ENCODE measurements around the gene STX16. TPM values are rescaled to one million over a fixed set of nuclear protein-coding genes. Genes with fewer than 3 reads are reported as not detected.

The STX16 gene
- polyA plus RNA-seq, 3 donors, result 15.6 to 165 (median 27.4) TPM

DNA sequence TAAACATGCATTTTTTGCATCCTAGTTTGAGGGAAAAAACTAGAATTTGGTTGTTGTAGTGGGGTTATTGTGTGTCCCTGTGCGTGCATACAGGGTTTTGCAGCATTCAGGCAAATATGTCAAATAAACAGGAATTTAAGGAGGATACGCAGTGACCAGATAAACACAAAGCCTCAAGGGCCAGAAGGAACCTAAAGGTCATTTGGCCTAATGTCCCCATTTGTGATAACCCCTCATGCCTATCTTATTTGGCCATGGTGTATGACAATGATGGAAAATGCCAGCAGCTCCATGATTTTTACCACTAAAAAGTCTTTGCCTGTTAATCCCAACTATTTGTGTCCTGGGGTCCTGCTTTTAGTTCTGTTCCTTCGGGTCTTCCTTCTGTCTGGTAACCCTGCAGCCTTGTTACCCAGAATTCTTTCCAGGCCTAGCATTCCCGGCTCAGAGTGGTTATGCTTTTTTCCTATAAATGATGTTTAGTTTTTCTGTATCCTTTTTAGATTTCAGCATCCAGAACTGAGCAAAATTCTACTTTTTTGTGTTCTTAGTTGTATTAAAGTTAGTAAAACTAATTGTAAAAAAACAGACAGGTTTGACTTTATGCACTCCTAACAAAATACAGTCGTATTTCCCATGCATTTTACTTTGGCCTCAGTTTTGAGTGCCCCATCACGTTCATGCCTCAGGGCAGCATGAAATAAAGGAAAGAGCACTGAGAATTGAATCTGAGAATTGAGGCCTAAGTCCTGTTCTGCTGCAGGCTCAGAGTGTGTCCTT lies 4.4 kb downstream of the STX16 start:
- Histone ChIP-seq H3K79me2 (ENCODE audit: insufficient read depth, low read length) (peaks cover 92% of the 10 kb centered on the region), H2AFZ (ENCODE audit: insufficient read depth, low read depth, low read length, poor library complexity, severe bottlenecking) (no peak overlapping the region), H3K27ac (ENCODE audit: low read depth in 1 of 2, low read length in 2 of 2) (no peak overlapping the region), H3K9me3 (replicated peaks in 1 of 2; ENCODE audit: control insufficient read depth in 1 of 2, insufficient read depth in 1 of 2, low read length in 2 of 2) (no peaks in the 10 kb centered on the region), H4K20me1 (ENCODE audit: insufficient read depth, low read length) (peaks cover 55% of the 10 kb centered on the region), H3K4me3 (replicated peaks in 1 of 3; ENCODE audit: low read depth in 2 of 3, low read length in 3 of 3) (no peak overlapping the region), H3K4me1 (ENCODE audit: control insufficient read depth in 1 of 2, insufficient read depth in 2 of 2, low read length in 2 of 2) (peaks cover 15 to 27% of the 10 kb centered on the region in 2 donors), H3K36me3 (replicated peaks in 1 of 2; ENCODE audit: control insufficient read depth in 1 of 2, insufficient read depth in 2 of 2, low read length in 2 of 2) (peaks cover 7 to 42% of the 10 kb centered on the region in 2 donors), H3K27me3 (ENCODE audit: control insufficient read depth in 2 of 2, insufficient read depth in 2 of 2, low read length in 2 of 2) (no peaks in the 10 kb centered on the region), H3K9ac (ENCODE audit: insufficient read depth, low read length, poor library complexity, severe bottlenecking) (no peak overlapping the region), H3K4me2 (replicated peaks; ENCODE audit: extremely low read depth, low read length, poor library complexity, severe bottlenecking) (no peak overlapping the region)
- no peak for DNase-seq
- WGBS (ENCODE audit: insufficient coverage), result 89% methylated on average over 3 of the region's 6 CpGs
- intact Hi-C loops (cut with micrococcal nuclease), result loop anchor here (10.0 kb wide), 3 partner anchors 239 to 389 kb away; partner anchors contain the start of gene PRELID3B (in 1 of the 2)
- Mint-ChIP-seq H3K27me3 (ENCODE audit: low read depth in 3 of 3) (no peaks in the 10 kb centered on the region), H3K27ac (peak overlapping the region in 2 of 7 donors; percentile 61 to 65), H3K9me3 (peaks cover 0 to 3% (median 0%) of the 10 kb centered on the region in 7 donors), H3K4me1 (peaks cover 39% of the 10 kb centered on the region), H3K4me3 (no peak overlapping the region), H3K36me3 (peaks cover 18 to 26% of the 10 kb centered on the region in 2 donors)
- TF ChIP-seq, protein P1, sequence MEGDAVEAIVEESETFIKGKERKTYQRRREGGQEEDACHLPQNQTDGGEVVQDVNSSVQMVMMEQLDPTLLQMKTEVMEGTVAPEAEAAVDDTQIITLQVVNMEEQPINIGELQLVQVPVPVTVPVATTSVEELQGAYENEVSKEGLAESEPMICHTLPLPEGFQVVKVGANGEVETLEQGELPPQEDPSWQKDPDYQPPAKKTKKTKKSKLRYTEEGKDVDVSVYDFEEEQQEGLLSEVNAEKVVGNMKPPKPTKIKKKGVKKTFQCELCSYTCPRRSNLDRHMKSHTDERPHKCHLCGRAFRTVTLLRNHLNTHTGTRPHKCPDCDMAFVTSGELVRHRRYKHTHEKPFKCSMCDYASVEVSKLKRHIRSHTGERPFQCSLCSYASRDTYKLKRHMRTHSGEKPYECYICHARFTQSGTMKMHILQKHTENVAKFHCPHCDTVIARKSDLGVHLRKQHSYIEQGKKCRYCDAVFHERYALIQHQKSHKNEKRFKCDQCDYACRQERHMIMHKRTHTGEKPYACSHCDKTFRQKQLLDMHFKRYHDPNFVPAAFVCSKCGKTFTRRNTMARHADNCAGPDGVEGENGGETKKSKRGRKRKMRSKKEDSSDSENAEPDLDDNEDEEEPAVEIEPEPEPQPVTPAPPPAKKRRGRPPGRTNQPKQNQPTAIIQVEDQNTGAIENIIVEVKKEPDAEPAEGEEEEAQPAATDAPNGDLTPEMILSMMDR (IDR thresholded peaks at IDR 0.05), result no peak

DNA sequence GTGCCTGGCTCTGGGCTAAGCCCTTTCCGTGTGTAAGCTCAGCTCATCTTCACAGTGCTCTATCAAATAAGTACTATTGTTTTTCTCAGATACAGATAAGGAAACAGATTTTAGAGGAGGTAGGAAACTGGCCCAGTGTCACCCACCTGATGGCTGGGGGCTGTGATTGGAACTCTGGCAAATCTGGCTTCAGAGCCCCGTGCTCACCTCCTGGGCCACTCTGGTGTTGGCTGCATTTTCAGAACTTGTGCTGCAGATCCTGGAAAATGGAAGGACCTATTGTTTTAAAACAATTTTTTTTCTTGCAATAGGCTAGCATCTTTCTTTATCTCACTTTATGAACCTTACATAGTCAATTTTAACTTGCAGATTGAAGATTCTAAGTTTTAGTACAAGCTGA lies 5.7 kb downstream of the STX16 start:
- Mint-ChIP-seq H3K27ac (peak overlapping the region in 3 of 7 donors; percentile 4 to 60 (median 27)), H3K4me3 (no peak overlapping the region), H3K27me3 (ENCODE audit: low read depth in 3 of 3) (no peaks in the 10 kb centered on the region), H3K9me3 (no peaks in the 10 kb centered on the region), H3K36me3 (peaks cover 27 to 38% of the 10 kb centered on the region in 2 donors), H3K4me1 (peaks cover 39% of the 10 kb centered on the region)
- no peak overlapping the region for H3K27ac ChIP-seq (ENCODE audit: low read depth in 1 of 2, low read length in 2 of 2)
- H3K4me3 ChIP-seq (replicated peaks in 1 of 3; ENCODE audit: low read depth in 2 of 3, low read length in 3 of 3), result no peak overlapping the region
- TF ChIP-seq, protein P1 (IDR thresholded peaks at IDR 0.05), result no peak
- WGBS (ENCODE audit: insufficient coverage), result 92% methylated on average over 1 of the region's 2 CpGs
- intact Hi-C loops (cut with micrococcal nuclease), result loop anchor here (10.0 kb wide), 3 partner anchors 238 to 388 kb away; partner anchors contain the start of gene PRELID3B (in 1 of the 2)
- H3K27me3 ChIP-seq (ENCODE audit: control insufficient read depth in 2 of 2, insufficient read depth in 2 of 2, low read length in 2 of 2), result no peaks in the 10 kb centered on the region
- H3K4me2 ChIP-seq (replicated peaks; ENCODE audit: extremely low read depth, low read length, poor library complexity, severe bottlenecking), result no peak overlapping the region
- no peaks in the 10 kb centered on the region for H3K9me3 ChIP-seq (replicated peaks in 1 of 2; ENCODE audit: control insufficient read depth in 1 of 2, insufficient read depth in 1 of 2, low read length in 2 of 2)
- peaks cover 97% of the 10 kb centered on the region for H3K79me2 ChIP-seq (ENCODE audit: insufficient read depth, low read length)
- no peak overlapping the region for H2AFZ ChIP-seq (ENCODE audit: insufficient read depth, low read depth, low read length, poor library complexity, severe bottlenecking)
- no peak for DNase-seq
- H3K9ac ChIP-seq (ENCODE audit: insufficient read depth, low read length, poor library complexity, severe bottlenecking), result no peak overlapping the region
- H3K4me1 ChIP-seq (ENCODE audit: control insufficient read depth in 1 of 2, insufficient read depth in 2 of 2, low read length in 2 of 2), result peaks cover 11 to 16% of the 10 kb centered on the region in 2 donors
- peaks cover 15 to 55% of the 10 kb centered on the region in 2 donors for H3K36me3 ChIP-seq (replicated peaks in 1 of 2; ENCODE audit: control insufficient read depth in 1 of 2, insufficient read depth in 2 of 2, low read length in 2 of 2)
- peaks cover 68% of the 10 kb centered on the region for H4K20me1 ChIP-seq (ENCODE audit: insufficient read depth, low read length)

Measured in CD14-positive monocyte (primary cell).